Activated naive CD4-positive, alpha-beta T cell treated with anti-CD3 and anti-CD28 coated beads for 36 hours (primary cell): ENCODE results near the gene DNMT3L. TPM values are rescaled to one million over a fixed set of nuclear protein-coding genes. Genes with fewer than 3 reads are reported as not detected.
"Not testable (repeated sequence)": the region's sequence is repeated elsewhere in the genome, so short reads cannot be mapped to it uniquely, and the experiment has no call there.

Source experiments
- CTCF ChIA-PET: fragments of 350-600 bp; sonication (Branson Sonifier 250); formaldehyde crosslinking; loops from one replicate; lab custom pipeline; 2021; ENCODE audit warnings: antibody characterized with exemption; lab: Charles Lee
- DNase-seq: peaks from one replicate; pipeline ENCODE4 v3.0.0-alpha.2; 2020
- H3K27ac Mint-ChIP-seq: one replicate; pipeline ENCODE4 v1.8.0; 2021; ENCODE audit warnings: mild to moderate bottlenecking, mixed read lengths
- H3K27me3 Mint-ChIP-seq: one replicate; pipeline ENCODE4 v1.8.0; 2021; ENCODE audit warnings: low read depth, mixed read lengths
- H3K36me3 Mint-ChIP-seq: one replicate; pipeline ENCODE4 v1.8.0; 2021; ENCODE audit warnings: low read depth, mixed read lengths
- H3K4me1 Mint-ChIP-seq: one replicate; pipeline ENCODE4 v1.8.0; 2021; ENCODE audit warnings: low read depth, mixed read lengths
- H3K4me3 Mint-ChIP-seq: one replicate; pipeline ENCODE4 v1.8.0; 2021; ENCODE audit warnings: mild to moderate bottlenecking, moderate library complexity, mixed read lengths
- H3K9me3 Mint-ChIP-seq: one replicate; pipeline ENCODE4 v1.8.0; 2021; ENCODE audit warnings: mixed read lengths
- intact Hi-C: fragments of 100-400 bp; cut with micrococcal nuclease; formaldehyde crosslinking; loops from one replicate; pipeline ENCODE4 v1.15.1; 2023
- total RNA-seq, 2 experiments: library from RNA; stranded (reverse); gene quantifications; one replicate each; pipeline ENCODE4 v1.2.3, GENCODE V29; 2021

The DNMT3L gene
- total RNA-seq, 2 experiments from 2014 or later: not detected

DNA sequence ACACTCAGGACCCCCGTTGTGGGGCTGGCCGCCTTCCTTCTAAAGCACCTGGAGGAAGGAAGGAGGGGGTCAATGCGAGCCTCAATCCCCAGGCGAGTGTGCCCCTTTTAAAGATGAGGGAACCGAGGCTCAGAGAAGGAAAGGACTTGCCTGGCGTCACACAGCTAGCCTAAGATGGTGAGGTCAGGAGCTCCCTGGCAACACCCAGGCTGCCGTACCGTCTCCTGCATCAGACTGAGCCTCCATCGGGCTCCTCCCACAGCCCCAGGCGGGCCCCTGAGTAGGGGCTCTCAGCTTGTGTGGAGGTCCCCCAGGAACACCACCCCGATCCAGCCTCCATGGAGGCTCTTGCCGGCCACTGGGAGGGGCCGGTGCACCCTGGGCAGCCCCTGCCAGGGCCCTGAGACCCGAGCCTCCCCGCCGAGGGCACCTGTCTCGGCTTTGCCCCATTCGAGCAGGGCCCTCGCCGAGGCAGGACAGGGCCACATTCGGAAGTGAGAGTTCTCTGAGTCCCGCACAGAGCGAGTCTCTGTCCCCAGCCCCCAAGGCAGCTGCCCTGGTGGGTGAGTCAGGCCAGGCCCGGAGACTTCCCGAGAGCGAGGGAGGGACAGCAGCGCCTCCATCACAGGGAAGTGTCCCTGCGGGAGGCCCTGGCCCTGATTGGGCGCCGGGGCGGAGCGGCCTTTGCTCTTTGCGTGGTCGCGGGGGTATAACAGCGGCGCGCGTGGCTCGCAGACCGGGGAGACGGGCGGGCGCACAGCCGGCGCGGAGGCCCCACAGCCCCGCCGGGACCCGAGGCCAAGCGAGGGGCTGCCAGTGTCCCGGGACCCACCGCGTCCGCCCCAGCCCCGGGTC, 23.7 kb upstream of the DNMT3L start, which contains the start of gene AIRE:
Gene AIRE, plus strand, starts transcription at position 739 of the 855 bp plus-strand sequence. CDS start 131 bp downstream, outside the sequence.
- intact Hi-C loops: no loop called here
- Mint-ChIP-seq H3K27me3 (peaks cover 3% of the 10 kb centered on the region), H3K9me3 (no peaks in the 10 kb centered on the region), H3K27ac (no peak within 1 kb of the TSS), H3K4me1 (peaks cover 2% of the 10 kb centered on the region), H3K4me3 (no peak within 1 kb of the TSS), H3K36me3 (no peaks in the 10 kb centered on the region)
- no peak for DNase-seq
- CTCF ChIA-PET: no interaction called here

DNA sequence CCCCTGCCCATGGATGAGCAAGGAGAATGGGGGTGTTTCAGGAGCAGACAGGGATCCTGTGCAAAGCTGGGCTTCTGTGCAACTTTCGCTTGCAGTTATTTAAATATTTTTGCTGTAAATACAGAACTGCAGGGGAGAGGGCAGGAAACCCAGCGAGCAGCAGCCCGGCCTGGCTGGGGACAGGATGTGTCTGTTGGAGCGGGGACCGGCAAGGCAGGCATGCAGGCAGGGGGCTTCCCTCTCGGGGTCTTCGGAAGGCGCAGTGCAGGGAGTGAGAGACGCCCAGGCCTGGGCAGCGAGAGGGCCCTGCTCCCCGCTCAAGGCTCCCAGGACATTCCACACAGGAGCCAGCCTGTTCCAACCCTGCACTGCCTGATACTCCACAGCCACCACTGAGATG, 22.3 kb upstream of the DNMT3L start:
- peaks cover 2% of the 10 kb centered on the region for H3K4me1 Mint-ChIP-seq
- CTCF ChIA-PET: no interaction called here
- intact Hi-C loops: no loop called here
- no peaks in the 10 kb centered on the region for H3K9me3 Mint-ChIP-seq
- peaks cover 3% of the 10 kb centered on the region for H3K27me3 Mint-ChIP-seq
- no peak overlapping the region for H3K27ac Mint-ChIP-seq
- no peak overlapping the region for H3K4me3 Mint-ChIP-seq
- no peak for DNase-seq
- no peaks in the 10 kb centered on the region for H3K36me3 Mint-ChIP-seq

DNA sequence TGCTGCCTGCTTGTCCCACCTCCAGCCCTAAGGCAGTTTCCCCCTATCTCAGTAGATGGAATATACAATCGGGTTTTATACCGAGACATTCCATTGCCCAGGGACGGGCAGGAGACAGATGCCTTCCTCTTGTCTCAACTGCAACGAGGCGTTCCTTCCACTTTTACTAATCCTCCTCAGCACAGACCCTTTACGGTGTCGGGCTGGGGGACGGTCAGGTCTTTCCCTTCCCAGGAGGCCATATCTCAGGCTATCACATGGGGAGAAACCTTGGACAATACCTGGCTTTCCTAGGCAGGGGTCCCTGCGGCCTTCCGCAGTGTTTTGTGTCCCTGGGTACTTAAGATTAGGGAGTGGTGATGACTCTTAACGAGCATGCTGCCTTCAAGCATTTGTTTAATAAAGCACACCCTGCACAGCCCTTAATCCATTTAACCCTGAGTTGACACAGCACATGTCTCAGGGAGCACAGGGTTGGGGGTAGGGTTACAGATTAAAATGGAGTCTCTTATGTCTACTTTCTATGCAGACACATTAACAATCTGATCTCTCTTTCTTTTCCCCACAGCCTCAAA, 21.6 kb upstream of the DNMT3L start:
- H3K27ac Mint-ChIP-seq, H3K4me1 Mint-ChIP-seq, DNase-seq, H3K4me3 Mint-ChIP-seq, CTCF ChIA-PET, H3K36me3 Mint-ChIP-seq, H3K27me3 Mint-ChIP-seq, intact Hi-C loops, H3K9me3 Mint-ChIP-seq: not testable (repeated sequence)

DNA sequence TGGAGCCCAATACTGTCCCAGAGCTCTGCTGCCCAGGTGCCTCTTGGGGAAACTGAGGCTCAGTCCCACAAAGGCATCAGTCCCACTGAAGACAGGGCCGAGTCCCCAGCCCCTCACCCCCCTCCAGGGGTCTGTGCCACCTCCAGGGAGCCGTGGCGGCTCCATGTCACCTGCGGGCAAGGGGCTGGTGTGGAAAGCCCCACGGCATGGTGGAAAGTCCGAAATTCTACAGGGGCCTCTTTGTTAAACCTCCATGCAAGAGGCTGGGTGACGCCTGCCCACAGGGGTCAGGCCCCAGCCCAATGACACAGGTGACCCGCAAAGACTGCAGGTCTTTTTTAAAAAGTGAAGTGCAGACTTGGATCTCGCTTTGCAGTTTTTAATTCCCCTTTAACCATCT, 20.7 kb upstream of the DNMT3L start:
- Mint-ChIP-seq H3K27ac (no peak overlapping the region), H3K36me3 (no peaks in the 10 kb centered on the region), H3K9me3 (no peaks in the 10 kb centered on the region), H3K27me3 (no peaks in the 10 kb centered on the region), H3K4me1 (no peaks in the 10 kb centered on the region), H3K4me3 (no peak overlapping the region)
- DNase-seq: no peak
- CTCF ChIA-PET: no interaction called here
- intact Hi-C loops: no loop called here

DNA sequence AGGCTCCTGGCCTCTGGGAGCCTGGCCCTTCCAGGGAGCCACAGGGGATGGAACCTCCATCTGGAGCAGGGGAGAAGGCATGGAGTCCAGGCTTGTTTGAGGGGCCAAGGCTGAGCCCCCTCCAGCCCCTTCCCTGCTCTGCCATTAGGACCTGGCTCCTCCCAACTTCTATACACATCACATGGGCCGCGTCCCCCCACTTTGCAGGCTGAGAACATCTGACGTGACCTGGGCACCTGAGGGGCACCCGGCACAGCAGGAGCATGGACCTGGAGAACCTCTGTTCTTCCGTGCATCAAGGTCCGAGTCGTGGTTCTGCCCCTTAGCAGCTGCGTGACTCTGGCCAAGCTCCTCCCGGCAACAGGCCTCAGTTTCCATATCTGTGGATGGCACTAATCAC, 20.1 kb upstream of the DNMT3L start:
- CTCF ChIA-PET: no interaction called here
- Mint-ChIP-seq H3K4me3 (no peak overlapping the region), H3K27me3 (no peaks in the 10 kb centered on the region), H3K36me3 (no peaks in the 10 kb centered on the region), H3K9me3 (no peaks in the 10 kb centered on the region), H3K27ac (no peak overlapping the region), H3K4me1 (peaks cover 4% of the 10 kb centered on the region)
- DNase-seq: no peak
- intact Hi-C loops: no loop called here

DNA sequence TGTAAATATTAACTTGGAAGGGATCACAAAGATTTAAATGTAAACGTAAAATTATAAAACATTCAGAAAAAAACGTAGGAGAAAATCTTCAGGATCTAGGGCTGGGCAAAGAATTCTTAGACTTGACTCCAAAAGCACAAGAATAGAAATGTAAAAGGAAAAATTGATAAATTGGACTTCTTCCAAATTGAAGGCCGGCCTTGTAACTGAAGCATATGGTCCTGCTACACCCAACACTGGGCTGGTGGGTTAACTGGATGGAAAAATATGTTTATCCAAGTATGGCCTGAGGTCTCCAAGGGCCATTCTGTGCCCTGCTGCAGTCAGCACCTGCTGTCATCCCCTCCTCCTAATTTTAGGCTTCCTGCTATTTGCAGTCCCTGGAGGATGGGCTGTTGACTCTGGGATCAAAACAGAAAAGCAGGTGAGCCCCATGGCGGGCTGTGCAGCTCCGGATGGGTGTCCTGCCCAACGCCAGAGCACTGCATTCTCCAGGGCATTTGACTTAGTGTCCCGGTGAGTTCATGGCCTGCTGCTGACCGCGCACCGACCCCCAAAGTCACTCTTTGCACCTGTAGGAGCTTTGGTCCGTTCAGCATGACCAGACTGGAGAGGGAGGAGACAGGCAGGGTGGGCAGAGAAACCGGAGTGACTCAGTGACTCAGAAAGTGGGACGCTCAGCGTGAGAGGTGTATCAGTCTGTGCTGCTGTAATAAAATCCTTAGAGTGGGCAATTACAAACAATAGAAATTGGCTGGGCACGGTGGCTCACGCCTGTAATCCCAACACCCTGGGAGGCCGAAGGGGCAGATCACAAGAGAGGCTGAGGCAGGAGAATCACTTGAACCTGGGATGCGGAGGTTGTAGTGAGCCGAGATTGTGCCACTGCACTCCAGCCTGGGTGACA, 17.9 kb upstream of the DNMT3L start:
- H3K27me3 Mint-ChIP-seq: no peaks in the 10 kb centered on the region
- H3K36me3 Mint-ChIP-seq: no peaks in the 10 kb centered on the region
- intact Hi-C loops: no loop called here
- no peak for DNase-seq
- H3K4me1 Mint-ChIP-seq: peaks cover 4% of the 10 kb centered on the region
- H3K4me3 Mint-ChIP-seq: no peak overlapping the region
- CTCF ChIA-PET: no interaction called here
- H3K9me3 Mint-ChIP-seq: no peaks in the 10 kb centered on the region
- no peak overlapping the region for H3K27ac Mint-ChIP-seq

DNA sequence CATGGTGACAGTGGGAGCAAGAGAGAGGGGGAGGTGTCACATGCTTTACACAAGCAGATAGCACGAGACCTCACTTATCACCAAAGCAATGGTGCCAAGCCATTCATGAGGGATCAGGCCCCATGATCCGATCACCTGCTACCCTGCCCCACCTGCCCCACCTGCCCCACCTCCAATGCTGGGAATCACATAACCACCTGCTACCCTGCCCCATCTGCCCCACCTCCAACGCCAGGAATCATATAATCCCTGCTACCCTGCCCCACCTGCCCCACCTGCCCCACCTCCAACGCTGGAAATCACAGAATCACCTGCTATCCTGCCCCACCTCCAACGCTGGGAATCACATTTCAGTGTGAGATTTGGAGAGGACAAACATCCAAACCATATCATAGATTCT, 13.3 kb upstream of the DNMT3L start:
- no peak overlapping the region for H3K27ac Mint-ChIP-seq
- H3K36me3 Mint-ChIP-seq: no peaks in the 10 kb centered on the region
- H3K4me1 Mint-ChIP-seq: peaks cover 4% of the 10 kb centered on the region
- H3K4me3 Mint-ChIP-seq: no peak overlapping the region
- no peak for DNase-seq
- H3K9me3 Mint-ChIP-seq: no peaks in the 10 kb centered on the region
- intact Hi-C loops: no loop called here
- CTCF ChIA-PET: no interaction called here
- no peaks in the 10 kb centered on the region for H3K27me3 Mint-ChIP-seq

DNA sequence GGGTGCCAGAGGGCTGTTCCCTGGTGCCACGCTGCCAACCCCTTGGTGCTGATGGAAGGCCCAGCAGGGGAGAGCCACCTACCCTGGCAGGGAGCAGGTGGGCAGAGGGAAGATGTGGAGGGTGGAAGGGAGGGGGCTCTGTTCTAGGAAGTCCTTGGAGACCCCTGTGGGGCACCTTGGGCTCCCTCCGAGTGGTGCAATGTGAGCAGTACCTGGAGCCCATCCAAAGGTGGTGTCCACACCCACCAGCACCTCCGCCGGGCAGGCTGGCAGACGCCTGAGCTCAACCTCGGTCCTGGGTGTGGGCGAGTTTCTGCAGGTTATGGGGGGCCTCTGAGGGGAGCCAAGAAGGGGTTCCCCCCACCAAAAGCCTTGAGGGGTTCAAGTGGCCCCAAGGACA, 11.3 kb upstream of the DNMT3L start:
- CTCF ChIA-PET: no interaction called here
- Mint-ChIP-seq H3K4me1 (peaks cover 4% of the 10 kb centered on the region), H3K4me3 (no peak overlapping the region), H3K27ac (no peak overlapping the region), H3K27me3 (no peaks in the 10 kb centered on the region), H3K9me3 (no peaks in the 10 kb centered on the region), H3K36me3 (no peaks in the 10 kb centered on the region)
- intact Hi-C loops: no loop called here
- DNase-seq: no peak

DNA sequence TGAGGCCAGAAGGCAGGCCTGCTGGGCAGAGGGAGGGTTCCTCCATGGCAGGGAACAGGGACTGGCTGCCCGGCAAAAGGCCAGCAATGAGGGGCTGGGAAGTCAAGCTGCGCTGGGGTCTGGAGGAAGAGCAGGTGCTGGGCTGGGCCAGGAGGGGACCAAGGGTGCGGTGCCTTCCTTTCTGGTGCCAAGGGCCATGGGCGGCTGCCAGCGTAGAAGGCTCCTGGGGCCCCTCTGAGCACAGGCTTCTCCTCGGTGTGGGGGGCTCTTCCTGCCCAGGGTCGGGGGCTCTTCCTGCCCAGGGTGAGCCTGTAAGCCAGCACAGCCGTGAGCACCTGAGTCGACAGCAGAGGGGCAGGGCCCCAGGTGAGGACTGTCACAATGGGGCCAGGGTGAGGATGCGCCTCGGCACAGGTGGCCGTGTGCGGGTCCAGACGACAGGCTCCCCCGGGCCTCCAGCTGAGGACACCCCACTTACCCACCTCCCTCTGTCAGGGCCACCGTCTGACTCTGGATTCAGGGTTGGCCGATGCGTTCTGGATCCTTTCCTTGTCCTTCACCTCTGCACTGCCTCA, 10.7 kb upstream of the DNMT3L start:
- Mint-ChIP-seq H3K9me3 (no peaks in the 10 kb centered on the region), H3K27ac (no peak overlapping the region), H3K4me1 (peaks cover 4% of the 10 kb centered on the region), H3K36me3 (no peaks in the 10 kb centered on the region), H3K4me3 (no peak overlapping the region), H3K27me3 (no peaks in the 10 kb centered on the region)
- DNase-seq: no peak
- intact Hi-C loops: no loop called here
- CTCF ChIA-PET: no interaction called here

DNA sequence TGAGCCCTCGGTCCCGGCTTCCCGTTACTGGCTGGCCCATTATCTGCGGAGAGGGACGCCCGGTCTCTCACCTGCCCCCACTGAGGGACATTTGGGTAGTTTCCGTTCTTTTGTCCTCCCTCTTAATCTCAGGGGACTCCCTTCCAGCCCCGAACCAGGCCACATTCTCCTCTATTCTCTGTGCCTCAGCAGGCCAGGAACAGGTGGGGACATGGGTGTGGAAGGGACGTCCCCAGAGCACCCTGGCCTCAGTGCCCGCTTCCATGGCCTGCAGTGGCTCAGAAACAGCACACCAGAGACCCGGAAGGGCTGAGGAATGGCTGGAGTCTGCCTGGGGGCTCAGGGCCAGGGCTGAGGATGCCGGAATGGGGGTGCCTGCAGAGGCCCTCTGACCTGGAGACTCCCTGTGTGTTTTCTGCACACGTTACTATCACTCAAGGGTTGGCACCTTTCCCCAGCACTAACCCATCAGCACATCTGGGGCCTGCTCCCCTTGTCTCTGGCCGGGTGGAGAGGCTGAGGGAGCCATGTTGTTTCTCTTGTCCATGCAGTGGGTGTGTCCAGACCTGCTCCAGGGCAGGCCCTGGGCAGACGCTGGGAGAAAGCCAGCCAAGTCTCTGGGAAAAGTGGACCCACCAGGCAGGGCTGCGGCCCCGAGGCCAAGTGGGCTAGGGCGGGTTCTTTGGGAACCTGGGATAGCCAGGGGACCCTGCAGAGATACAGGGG, 10.0 kb upstream of the DNMT3L start:
- Mint-ChIP-seq H3K4me1 (no peaks in the 10 kb centered on the region), H3K4me3 (no peak overlapping the region), H3K27ac (no peak overlapping the region), H3K36me3 (no peaks in the 10 kb centered on the region), H3K9me3 (no peaks in the 10 kb centered on the region), H3K27me3 (no peaks in the 10 kb centered on the region)
- DNase-seq: no peak
- CTCF ChIA-PET: no interaction called here
- intact Hi-C loops: no loop called here

DNA sequence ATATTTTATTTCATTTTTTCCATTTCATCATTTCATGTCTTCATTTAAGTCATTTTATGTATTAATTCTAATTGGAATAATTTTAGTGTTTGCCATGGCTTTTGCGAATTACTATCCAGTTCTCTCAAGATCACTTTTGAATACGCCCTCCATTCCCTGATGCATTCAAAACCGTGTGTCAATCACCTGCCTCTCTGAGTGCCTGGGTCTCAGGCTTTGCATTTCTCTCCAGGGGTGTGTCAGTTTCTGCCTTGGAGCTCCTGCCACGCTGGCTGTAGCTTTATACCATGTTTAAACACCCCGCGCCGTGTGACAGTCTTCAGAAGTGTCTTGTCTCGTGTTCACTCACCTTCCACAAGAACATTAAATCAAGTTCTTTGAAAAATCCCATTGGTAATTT, 7.4 kb upstream of the DNMT3L start:
- H3K27ac Mint-ChIP-seq: no peak overlapping the region
- no peak overlapping the region for H3K4me3 Mint-ChIP-seq
- H3K36me3 Mint-ChIP-seq: no peaks in the 10 kb centered on the region
- H3K27me3 Mint-ChIP-seq: no peaks in the 10 kb centered on the region
- no peak for DNase-seq
- H3K9me3 Mint-ChIP-seq: no peaks in the 10 kb centered on the region
- intact Hi-C loops: no loop called here
- no peaks in the 10 kb centered on the region for H3K4me1 Mint-ChIP-seq
- CTCF ChIA-PET: interaction anchor here (0.5 kb wide), 1 partner anchor 176 kb away, joined by 4 read pairs; no protein-coding TSS in a partner anchor
